Keratinocyte (primary cell): ENCODE data around the gene CDC23. TPM values are rescaled to one million over a fixed set of nuclear protein-coding genes. Genes with fewer than 3 reads are reported as not detected.

Source experiments
- DNase-seq: peaks from one replicate; pipeline ENCODE4 v3.0.0-alpha.2; 2011; ENCODE audit warnings: low read depth, missing footprints, low spot score
- FAIRE-seq: peaks from 2 replicates; lab custom pipeline; 2011; peaks lifted over from hg19 to GRCh38; lab: Jason Lieb, UNC
- H2AFZ ChIP-seq: 2 replicates; pipeline ENCODE4 v1.6.0; 2012; ENCODE audit warnings: low read length, control low read depth, inconsistent platforms; ENCODE audit not compliant: control insufficient read depth
- H3K27ac ChIP-seq: 2 replicates; pipeline ENCODE4 v1.5.1; 2011; ENCODE audit warnings: low read length; ENCODE audit not compliant: control insufficient read depth, insufficient read depth
- H3K27me3 ChIP-seq: 3 replicates; pipeline ENCODE4 v1.6.0; 2011; ENCODE audit warnings: low read length; ENCODE audit not compliant: control insufficient read depth, insufficient read depth; ENCODE audit errors: extremely low read depth
- H3K36me3 ChIP-seq, 2 experiments: 2 replicates in 1 of 2; 3 replicates in 1 of 2; pipeline ENCODE4 v1.5.1; 2011; ENCODE audit warnings: low read length in 2 of 2, mild to moderate bottlenecking in 1 of 2; ENCODE audit not compliant: control insufficient read depth in 2 of 2, insufficient read depth in 2 of 2; ENCODE audit errors: extremely low read depth in 1 of 2
- H3K4me1 ChIP-seq: 3 replicates; pipeline ENCODE4 v1.5.1; 2011; ENCODE audit warnings: low read length; ENCODE audit not compliant: control insufficient read depth, insufficient read depth; ENCODE audit errors: extremely low read depth
- H3K4me2 ChIP-seq: 3 replicates; pipeline ENCODE4 v1.6.0; 2011; ENCODE audit warnings: low read depth, low read length; ENCODE audit not compliant: control insufficient read depth, insufficient read depth; ENCODE audit errors: extremely low read depth
- H3K4me3 ChIP-seq, 3 experiments: fragments of 200-600 bp in 1 of 3; sonication (generic) in 1 of 3; 2 replicates in 2 of 3; 3 replicates in 1 of 3; pipeline ENCODE4 v1.5.1; 2011 to 2016; ENCODE audit warnings: low read length in 3 of 3, mild to moderate bottlenecking in 3 of 3, control low read depth in 2 of 3, inconsistent platforms in 1 of 3, low read depth in 1 of 3, mixed read lengths in 1 of 3, mixed run types in 1 of 3, moderate library complexity in 1 of 3; ENCODE audit not compliant: control insufficient read depth in 2 of 3, insufficient read depth in 2 of 3; ENCODE audit errors: extremely low read depth in 1 of 3
- H3K79me2 ChIP-seq: 2 replicates; pipeline ENCODE4 v1.6.0; 2012; ENCODE audit warnings: low read length; ENCODE audit not compliant: control insufficient read depth, insufficient read depth
- H3K9ac ChIP-seq: 3 replicates; pipeline ENCODE4 v1.6.0; 2011; ENCODE audit warnings: low read length; ENCODE audit not compliant: control insufficient read depth, insufficient read depth; ENCODE audit errors: extremely low read depth
- H3K9me1 ChIP-seq: 3 replicates; pipeline ENCODE4 v1.6.0; 2011; ENCODE audit warnings: low read length; ENCODE audit not compliant: control insufficient read depth, insufficient read depth; ENCODE audit errors: extremely low read depth
- H3K9me3 ChIP-seq: 2 replicates; pipeline ENCODE4 v1.5.1; 2012; ENCODE audit warnings: low read depth, low read length; ENCODE audit not compliant: control insufficient read depth
- H4K20me1 ChIP-seq: 3 replicates; pipeline ENCODE4 v1.6.0; 2011; ENCODE audit warnings: low read length; ENCODE audit not compliant: control insufficient read depth, insufficient read depth; ENCODE audit errors: extremely low read depth
- EZH2 ChIP-seq: IDR thresholded peaks from one replicate; pipeline ENCODE4 v1.6.1; 2012; ENCODE audit warnings: inconsistent platforms, mild to moderate bottlenecking, low read length, moderate library complexity
- dilution Hi-C: fragments of 300-500 bp; cut with MboI; formaldehyde crosslinking; loops from one replicate; pipeline ENCODE4 v1.7.0; 2020; ENCODE audit warnings: low sequenced_read_pairs; ENCODE audit not compliant: extremely low pct_ligation_motif_present
- polyA plus RNA-seq, 5 experiments: library from polyadenylated mRNA; depleted of rRNA in 3 of 5; stranded (reverse) in 3 of 5; stranded (forward) in 1 of 5; unstranded in 1 of 5; fragments of >200 nt; gene quantifications; 1 replicate in 1 of 5; 2 replicates in 3 of 5; 3 replicates in 1 of 5; pipeline versions ENCODE4 v1.2.1 to v1.2.3, GENCODE V29; 2011 to 2012; ENCODE audit warnings: missing spikeins in 2 of 5, low read depth in 1 of 5, low replicate concordance in 1 of 5
- TF ChIP-seq, protein P1 (sequence below), 3 experiments: IDR thresholded peaks in 1 of 3; conservative IDR thresholded peaks in 1 of 3; optimal IDR thresholded peaks in 1 of 3; 2 replicates in 2 of 3; 3 replicates in 1 of 3; pipeline versions ENCODE3 to v1.5.1; 2011; ENCODE audit warnings: low read length in 3 of 3, mild to moderate bottlenecking in 3 of 3, moderate library complexity in 2 of 3, control low read depth in 1 of 3, inconsistent platforms in 1 of 3; ENCODE audit not compliant: insufficient read depth in 2 of 3; ENCODE audit errors: extremely low read depth in 1 of 3

Gene CDC23
- polyA plus RNA-seq, 1 donor (not counting 4 experiments of a cell fraction or from before 2014, with no cell fraction given): 40.2 TPM

DNA sequence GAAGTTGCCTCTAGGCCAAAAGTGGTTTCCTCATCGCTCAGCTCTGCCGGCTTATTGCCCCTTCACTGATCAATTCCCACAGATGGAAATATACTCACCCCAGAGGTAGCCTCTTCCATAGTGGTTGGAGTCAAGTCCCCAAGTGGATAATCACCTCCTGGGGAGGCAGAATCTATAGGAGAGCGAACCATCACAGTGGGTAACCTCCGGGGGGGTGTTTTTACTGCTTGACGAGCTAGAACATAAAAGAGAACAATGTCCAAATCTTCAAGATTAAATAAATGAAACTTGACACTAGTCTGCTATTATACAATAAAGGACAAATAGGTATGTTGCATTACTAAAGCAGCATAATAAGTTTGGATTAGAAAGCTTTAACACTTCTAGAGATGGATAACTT, 44.0 kb downstream of the CDC23 start:
- Histone ChIP-seq H3K9me1 (no peaks in the 10 kb centered on the region), H3K36me3 (peaks cover 30 to 53% of the 10 kb centered on the region in 2 experiments), H3K9ac (no peak overlapping the region), H3K4me1 (no peaks in the 10 kb centered on the region), H3K79me2 (peaks cover 1% of the 10 kb centered on the region), H2AFZ (no peak overlapping the region), H4K20me1 (no peaks in the 10 kb centered on the region), H3K4me2 (no peak overlapping the region), H3K27ac (no peak overlapping the region), H3K9me3 (no peaks in the 10 kb centered on the region), H3K4me3 (no peak overlapping the region), H3K27me3 (no peaks in the 10 kb centered on the region)
- dilution Hi-C loops: no loop called here
- no peak for FAIRE-seq
- TF ChIP-seq, protein P1, sequence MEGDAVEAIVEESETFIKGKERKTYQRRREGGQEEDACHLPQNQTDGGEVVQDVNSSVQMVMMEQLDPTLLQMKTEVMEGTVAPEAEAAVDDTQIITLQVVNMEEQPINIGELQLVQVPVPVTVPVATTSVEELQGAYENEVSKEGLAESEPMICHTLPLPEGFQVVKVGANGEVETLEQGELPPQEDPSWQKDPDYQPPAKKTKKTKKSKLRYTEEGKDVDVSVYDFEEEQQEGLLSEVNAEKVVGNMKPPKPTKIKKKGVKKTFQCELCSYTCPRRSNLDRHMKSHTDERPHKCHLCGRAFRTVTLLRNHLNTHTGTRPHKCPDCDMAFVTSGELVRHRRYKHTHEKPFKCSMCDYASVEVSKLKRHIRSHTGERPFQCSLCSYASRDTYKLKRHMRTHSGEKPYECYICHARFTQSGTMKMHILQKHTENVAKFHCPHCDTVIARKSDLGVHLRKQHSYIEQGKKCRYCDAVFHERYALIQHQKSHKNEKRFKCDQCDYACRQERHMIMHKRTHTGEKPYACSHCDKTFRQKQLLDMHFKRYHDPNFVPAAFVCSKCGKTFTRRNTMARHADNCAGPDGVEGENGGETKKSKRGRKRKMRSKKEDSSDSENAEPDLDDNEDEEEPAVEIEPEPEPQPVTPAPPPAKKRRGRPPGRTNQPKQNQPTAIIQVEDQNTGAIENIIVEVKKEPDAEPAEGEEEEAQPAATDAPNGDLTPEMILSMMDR (optimal IDR thresholded peaks at IDR 0.05 in 1 of 3, IDR thresholded peaks at IDR 0.05 in 1 of 3, conservative IDR thresholded peaks at IDR 0.05 in 1 of 3; ENCODE audit: extremely low read depth in 1 of 3, insufficient read depth in 2 of 3, low read length in 3 of 3): no peak
- DNase-seq: no peak

DNA sequence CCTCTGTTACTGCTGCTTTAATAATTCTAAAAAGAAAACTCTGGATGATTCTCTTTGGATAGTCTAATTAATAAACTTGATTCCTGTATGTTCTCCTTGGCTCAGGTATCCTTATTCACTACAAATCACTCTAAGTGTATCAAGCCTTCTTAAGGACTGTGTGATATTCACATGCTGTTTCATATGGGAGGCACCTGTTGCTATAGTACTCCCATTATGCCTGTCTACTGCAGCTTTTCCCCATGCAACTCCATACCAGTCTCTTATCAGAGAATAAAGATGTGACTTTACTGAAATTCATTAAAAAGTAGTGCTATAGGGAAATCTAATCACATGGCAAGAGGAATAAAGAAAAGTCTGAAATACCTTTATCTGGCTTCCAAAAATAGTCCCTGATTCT, 49.4 kb downstream of the CDC23 start:
- no peak for FAIRE-seq
- Histone ChIP-seq H3K27ac (no peak overlapping the region), H3K79me2 (no peaks in the 10 kb centered on the region), H3K27me3 (no peaks in the 10 kb centered on the region), H3K9me3 (no peaks in the 10 kb centered on the region), H3K36me3 (peaks cover 46 to 58% of the 10 kb centered on the region in 2 experiments), H3K9me1 (no peaks in the 10 kb centered on the region), H3K4me2 (no peak overlapping the region), H3K9ac (no peak overlapping the region), H2AFZ (no peak overlapping the region), H3K4me1 (no peaks in the 10 kb centered on the region), H4K20me1 (no peaks in the 10 kb centered on the region), H3K4me3 (no peak overlapping the region)
- no peak for TF ChIP-seq EZH2
- TF ChIP-seq, protein P1 (optimal IDR thresholded peaks at IDR 0.05 in 1 of 3, IDR thresholded peaks at IDR 0.05 in 1 of 3, conservative IDR thresholded peaks at IDR 0.05 in 1 of 3; ENCODE audit: extremely low read depth in 1 of 3, insufficient read depth in 2 of 3, low read length in 3 of 3): no peak
- dilution Hi-C loops: no loop called here
- no peak for DNase-seq
